GM12878 (cell line): ENCODE results near the gene PHF21B. TPM values are rescaled to one million over a fixed set of nuclear protein-coding genes. Genes with fewer than 3 reads are reported as not detected.

ENCODE experiments used
- ATAC-seq: fragments of 200-7000 bp; cut with Tn5 transposase; 3 replicates; pipeline ENCODE4 v1.9.1; 2020; ENCODE audit warnings: mild to moderate bottlenecking, moderate library complexity
- BruUV-seq: library from RNA; stranded (reverse); fragments of 400-500 nt; replicated peaks from 2 replicates; lab custom pipeline; 2021; lab: Mats Ljungman, UMichigan
- CTCF ChIA-PET: fragments of 300-600 bp; sonication (Branson Sonifier 250); formaldehyde crosslinking; extraction: SDS; loops from one replicate; lab custom pipeline; 2021; ENCODE audit warnings: inconsistent platforms; lab: Yijun Ruan, JAX
- POLR2A ChIA-PET: fragments of 350-600 bp; formaldehyde crosslinking; extraction: SDS; loops from one replicate; lab custom pipeline; 2021; ENCODE audit warnings: inconsistent platforms; lab: Charles Lee
- RAD21 ChIA-PET: fragments of 300-600 bp; sonication (Branson Sonifier 250); formaldehyde crosslinking; loops from one replicate; lab custom pipeline; 2023; ENCODE audit warnings: antibody characterized with exemption; ENCODE audit not compliant: unreplicated experiment; lab: Charles Lee
- SMC1A ChIA-PET: fragments of 300-600 bp; sonication (Branson Sonifier 250); formaldehyde crosslinking; loops from one replicate; lab custom pipeline; 2023; ENCODE audit not compliant: unreplicated experiment, uncharacterized antibody; lab: Charles Lee
- DNase-seq: peaks from one replicate; pipeline ENCODE4 v3.0.0-alpha.2; 2011; ENCODE audit warnings: low read depth, low spot score
- FAIRE-seq: peaks from 3 replicates; lab custom pipeline; 2011; peaks lifted over from hg19 to GRCh38; lab: Jason Lieb, UNC
- H2AFZ ChIP-seq: 2 replicates; pipeline ENCODE4 v1.6.0; 2011; ENCODE audit warnings: low read depth, low read length, control low read depth; ENCODE audit not compliant: control insufficient read depth
- H3K27ac ChIP-seq: 2 replicates; pipeline ENCODE4 v1.5.1; 2011; ENCODE audit warnings: control low read depth; ENCODE audit not compliant: control insufficient read depth, insufficient read depth
- H3K27me3 ChIP-seq, 2 experiments: replicated peaks in 1 of 2; 2 replicates each; pipeline versions ENCODE4 v1.6.0 to v1.6.1; 2011; ENCODE audit warnings: low read length in 1 of 2; ENCODE audit not compliant: control insufficient read depth in 2 of 2, insufficient read depth in 2 of 2
- H3K36me3 ChIP-seq, 2 experiments: 2 replicates each; pipeline ENCODE4 v1.5.1; 2011; ENCODE audit warnings: low read length in 1 of 2; ENCODE audit not compliant: control insufficient read depth in 2 of 2, insufficient read depth in 2 of 2
- H3K4me1 ChIP-seq: 2 replicates; pipeline ENCODE4 v1.6.1; 2011; ENCODE audit warnings: mild to moderate bottlenecking, low read length, moderate library complexity, mixed read lengths; ENCODE audit not compliant: control insufficient read depth, insufficient read depth
- H3K4me2 ChIP-seq: 2 replicates; pipeline ENCODE4 v1.6.0; 2011; ENCODE audit warnings: control low read depth; ENCODE audit not compliant: control insufficient read depth, insufficient read depth
- H3K4me3 ChIP-seq: fragments of 200-600 bp; sonication (generic); 2 replicates; pipeline ENCODE4 v1.5.1; 2016
- H3K79me2 ChIP-seq: 2 replicates; pipeline ENCODE4 v1.6.0; 2011; ENCODE audit warnings: low read length; ENCODE audit not compliant: control insufficient read depth, insufficient read depth
- H3K9ac ChIP-seq: 2 replicates; pipeline ENCODE4 v1.8.0; 2011; ENCODE audit warnings: low read length, control low read depth, mixed read lengths; ENCODE audit not compliant: control insufficient read depth, insufficient read depth
- H3K9me3 ChIP-seq: replicated peaks from 3 replicates; pipeline ENCODE4 v1.5.1; 2011; ENCODE audit warnings: mild to moderate bottlenecking, low read length; ENCODE audit not compliant: control insufficient read depth, insufficient read depth
- H4K20me1 ChIP-seq: 2 replicates; pipeline ENCODE4 v1.6.0; 2011; ENCODE audit not compliant: control insufficient read depth, insufficient read depth
- BCLAF1 ChIP-seq: fragments of 450-650 bp; IDR thresholded peaks from 2 replicates; pipeline ENCODE4 v1.6.1; 2017; ENCODE audit warnings: antibody characterized with exemption, mild to moderate bottlenecking, moderate library complexity
- FOXM1 ChIP-seq: IDR thresholded peaks from 2 replicates; pipeline ENCODE4 v1.6.1; 2012; ENCODE audit warnings: low read depth, mild to moderate bottlenecking, inconsistent platforms, low read length, moderate library complexity
- GATAD2B ChIP-seq: fragments of 450-650 bp; conservative IDR thresholded peaks from 2 replicates; pipeline ENCODE4 v1.6.1; 2017; ENCODE audit warnings: low read depth, mild to moderate bottlenecking, moderate library complexity
- RAD51 ChIP-seq: fragments of 450-650 bp; IDR thresholded peaks from 2 replicates; pipeline ENCODE4 v1.6.1; 2016; ENCODE audit warnings: moderate library complexity, mild to moderate bottlenecking, inconsistent platforms
- TCF12 ChIP-seq: IDR thresholded peaks from 2 replicates; pipeline ENCODE4 v1.6.1; 2011; ENCODE audit warnings: low read depth, mild to moderate bottlenecking, low read length
- WGBS: methylation state at CpG from one replicate; pipeline ENCODE4 v1.1.6; 2016; ENCODE audit warnings: low lambda C conversion rate; ENCODE audit not compliant: insufficient replicate concordance, insufficient coverage; ENCODE audit errors: missing lambda C conversion rate; 5-methylcytosine and 5-hydroxymethylcytosine counted together
- in situ Hi-C: fragments of 300-500 bp; cut with MboI; formaldehyde crosslinking; loops from 9 replicates; pipeline ENCODE4 v1.14.3; 2018; ENCODE audit warnings: mixed read lengths
- intact Hi-C: fragments of 100-400 bp; cut with micrococcal nuclease; formaldehyde crosslinking; loops from one replicate; pipeline ENCODE4 v1.14.2; 2022; ENCODE audit not compliant: unreplicated experiment
- polyA plus RNA-seq, 11 experiments: library from polyadenylated mRNA; depleted of rRNA in 4 of 11; unstranded in 6 of 11; stranded (reverse) in 5 of 11; fragments of >200 nt; fragmentation: Nextera tagmentation in 4 of 11; fragmentation: Illumina TruSeq in 1 of 11; extraction: Ambion mirVana in 4 of 11; extraction: Trizol in 1 of 11; gene quantifications; 1 replicate in 1 of 11; 2 replicates in 10 of 11; pipeline versions ENCODE4 v1.2.1 to v1.2.3, GENCODE V29; 2011 to 2016; ENCODE audit warnings: inconsistent platforms in 2 of 11, missing spikeins in 2 of 11, low read depth in 1 of 11
- total RNA-seq, 4 experiments: library from RNA; depleted of rRNA in 3 of 4; stranded (reverse); fragments of >200 nt in 3 of 4; fragmentation: Illumina TruSeq in 1 of 4; extraction: Trizol in 1 of 4; gene quantifications; 2 replicates each; pipeline versions ENCODE4 v1.2.1 to v1.2.3, GENCODE V29; 2013 to 2021

PHF21B gene
- total and polyA plus RNA-seq, 10 of the 15 experiments (the other 5 are each of a cell fraction or from before 2014, with no cell fraction given), result 0.03 to 0.35 TPM; not detected in 8

DNA sequence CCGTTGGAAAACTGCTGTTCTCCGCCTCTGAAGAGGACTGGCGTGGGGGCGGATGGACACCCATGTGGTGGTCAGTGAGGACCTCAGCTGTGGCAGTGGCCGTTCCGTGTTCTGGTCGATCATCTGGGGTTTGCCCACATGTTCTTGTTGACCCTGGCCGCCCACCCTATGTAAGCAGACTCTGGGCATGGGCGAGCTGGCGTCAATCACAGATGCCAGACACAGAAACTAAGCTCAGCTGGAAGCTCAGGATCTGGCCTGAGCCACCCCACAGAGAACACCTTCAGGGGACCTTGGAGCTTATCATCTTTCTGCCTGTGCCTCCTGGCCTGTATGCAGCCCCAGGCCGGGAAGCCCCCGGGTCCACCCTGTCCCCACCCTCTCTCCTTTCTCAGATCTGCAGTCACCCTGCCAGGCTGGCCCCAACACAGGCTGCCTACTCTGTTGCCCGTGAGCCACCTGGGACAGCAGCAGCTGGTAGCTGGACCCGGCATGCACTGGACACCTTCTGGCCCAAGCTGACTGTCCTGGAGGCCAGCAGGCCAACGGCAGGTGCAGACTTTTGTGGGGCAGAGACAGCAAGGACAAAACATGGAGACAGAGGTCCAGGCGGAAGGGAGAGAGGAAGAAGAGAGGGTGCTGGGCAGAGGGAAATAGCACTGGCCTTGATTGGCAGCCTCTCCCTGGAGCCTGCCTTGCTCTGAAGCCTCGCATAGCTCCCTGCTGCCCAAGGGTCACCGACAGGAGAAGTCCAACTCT is 91.5 kb downstream of the PHF21B start:
- TF ChIP-seq TCF12, result no peak
- no peak for TF ChIP-seq BCLAF1
- TF ChIP-seq RAD51, result no peak
- TF ChIP-seq GATAD2B, result no peak
- no peak for TF ChIP-seq FOXM1
- WGBS, result 38% methylated on average over 17 of the region's 18 CpGs
- no peak overlapping the region for H3K4me2 ChIP-seq
- ChIA-PET RAD21 (no interaction called here), SMC1A (no interaction called here), POLR2A (no interaction called here), CTCF (interaction anchor here (1.2 kb wide), 1 partner anchor 178 kb away, joined by 3 read pairs; no protein-coding TSS in a partner anchor)
- no peak for ATAC-seq
- H4K20me1 ChIP-seq, result no peaks in the 10 kb centered on the region
- no peaks in the 10 kb centered on the region for H3K36me3 ChIP-seq
- no peak overlapping the region for H3K9ac ChIP-seq
- no peak for DNase-seq
- H3K4me3 ChIP-seq, result no peak overlapping the region
- H3K27ac ChIP-seq, result no peak overlapping the region
- no peak overlapping the region for H2AFZ ChIP-seq
- no peak for FAIRE-seq
- no peaks in the 10 kb centered on the region for H3K79me2 ChIP-seq
- H3K4me1 ChIP-seq, result no peaks in the 10 kb centered on the region
- no peaks in the 10 kb centered on the region for H3K9me3 ChIP-seq
- H3K27me3 ChIP-seq, result no peaks in the 10 kb centered on the region
- intact Hi-C loops, result no loop called here
- no TSS peak for BruUV-seq
- in situ Hi-C loops, result loop anchor here (5.0 to 25.0 kb wide), 2 partner anchors 59 to 1044 kb away; no protein-coding TSS in a partner anchor
